ENCODE measurements around the gene MYRF.

MYRF gene

GRCh38 chr11:61752117-61752924 lies at the start of gene MYRF:
Gene MYRF (plus strand): TSS chr11:61752636. CDS start chr11:61752745, 109 bp downstream.
- Histone ChIP-seq H3K4me3 (peak within 1 kb of the TSS in 3 of 7 experiments; percentile 8 to 37 (median 13)), H3K27ac (no peak within 1 kb of the TSS)

DNA sequence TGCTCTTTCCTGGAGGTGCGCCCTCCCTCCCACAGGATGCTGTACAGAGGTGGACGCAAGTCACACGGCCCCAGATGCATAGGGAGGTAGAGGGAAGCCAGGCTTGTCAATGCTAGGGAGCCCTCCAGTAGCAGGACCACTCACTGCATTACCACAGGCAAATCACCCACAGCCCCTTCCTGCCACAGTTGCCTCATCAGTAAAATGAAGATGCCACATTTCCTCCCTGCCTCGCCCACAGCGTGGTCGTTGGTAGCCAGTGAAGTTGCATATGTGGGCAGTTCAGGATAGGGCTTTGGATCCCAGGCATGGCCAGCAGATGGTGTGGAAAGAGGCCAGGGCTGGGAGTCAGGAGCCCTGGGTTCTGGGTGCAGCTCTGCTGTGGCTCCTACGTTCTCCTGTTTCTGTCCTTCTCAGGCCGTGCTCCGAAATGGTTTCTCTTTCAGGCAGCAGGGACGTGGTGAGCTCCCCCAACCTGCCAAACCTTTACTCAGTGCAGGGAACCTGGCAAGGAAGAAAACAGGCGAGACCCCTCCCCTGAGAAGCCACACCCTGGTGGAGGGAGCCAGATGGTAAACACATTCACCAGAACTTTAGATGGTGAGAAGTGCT lies 49.6 kb upstream of the MYRF start:
- Histone ChIP-seq H3K4me3 (no peak overlapping the region), H3K27ac (no peak overlapping the region)

- H3K27ac ChIP-seq = no peak overlapping the region
- no peak overlapping the region for H3K4me3 ChIP-seq
Observed at GRCh38 chr11:61704838-61705237, 47.6 kb upstream of the MYRF start.

DNA sequence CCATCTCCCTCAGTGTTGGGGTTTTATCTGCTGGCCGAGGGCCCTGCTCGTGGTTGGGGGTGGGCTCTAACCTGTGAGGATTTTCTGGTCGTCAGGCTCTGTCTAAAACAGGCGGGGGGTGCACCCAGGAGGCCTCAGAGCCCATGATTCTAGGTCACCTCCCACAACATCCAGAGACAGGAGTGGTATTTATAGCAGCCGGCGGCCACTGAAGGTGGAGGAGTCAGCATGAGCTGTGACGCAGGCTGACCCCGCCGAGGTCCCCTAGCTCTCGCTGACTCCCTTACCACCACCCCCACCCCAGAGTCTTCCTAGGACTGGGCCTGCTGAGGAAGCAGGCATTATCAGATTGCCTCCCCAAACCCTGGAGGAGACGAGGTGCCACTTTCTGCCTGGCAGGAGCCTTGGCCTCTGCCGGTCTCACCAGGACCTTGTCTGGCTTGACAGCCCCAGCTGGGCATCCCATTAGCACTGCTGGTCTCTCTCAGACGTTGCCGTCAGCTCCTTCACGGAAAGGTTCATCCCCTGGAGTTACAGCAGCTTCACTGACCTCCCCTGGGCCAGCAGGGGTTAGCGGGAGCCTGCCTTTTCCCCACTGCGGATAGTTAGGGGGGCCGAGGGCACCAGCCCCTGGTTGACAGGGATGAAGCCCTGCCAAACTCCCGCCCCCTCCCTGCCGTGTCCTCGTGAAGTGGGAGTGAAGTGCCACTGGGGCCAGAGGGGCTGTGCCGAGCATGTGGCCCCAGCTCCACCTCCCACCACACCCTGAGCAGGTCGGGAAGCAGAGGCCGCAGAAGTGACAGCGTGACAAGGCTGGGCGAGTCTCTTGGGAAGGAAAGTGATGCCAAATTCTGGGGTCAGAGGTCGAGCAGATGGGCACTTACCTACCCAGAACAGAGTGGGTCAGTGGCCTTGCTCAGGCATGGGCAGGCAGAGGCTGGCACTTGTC lies 45.7 kb upstream of the MYRF start:
- Histone ChIP-seq H3K27ac (no peak overlapping the region), H3K4me3 (no peak overlapping the region)

- Histone ChIP-seq H3K27ac (no peak overlapping the region), H3K4me3 (no peak overlapping the region)
Observed at GRCh38 chr11:61707574-61707973, 44.9 kb upstream of the MYRF start.

- H3K27ac ChIP-seq = no peak overlapping the region
- no peak overlapping the region for H3K4me3 ChIP-seq
Observed at GRCh38 chr11:61709110-61709509, 43.3 kb upstream of the MYRF start.

GRCh38 chr11:61709572-61709971 lies 42.9 kb upstream of the MYRF start:
- no peak overlapping the region for H3K27ac ChIP-seq

GRCh38 chr11:61710019-61710418 lies 42.4 kb upstream of the MYRF start:
- H3K4me3 ChIP-seq = no peak overlapping the region
- H3K27ac ChIP-seq = no peak overlapping the region

More at GRCh38 chr11:61709572-61709971, 42.9 kb upstream of the MYRF start:
- no peak overlapping the region for H3K4me3 ChIP-seq

- no peak overlapping the region for H3K4me3 ChIP-seq
Observed at GRCh38 chr11:61711037-61711436, 41.4 kb upstream of the MYRF start.

GRCh38 chr11:61711498-61711897 lies 40.9 kb upstream of the MYRF start:
- peak overlapping the region in 3 of 21 experiments; percentile 11 to 54 (median 18) for H3K27ac ChIP-seq
- no peak overlapping the region for H3K4me3 ChIP-seq

More at GRCh38 chr11:61711037-61711436, 41.4 kb upstream of the MYRF start:
- peak overlapping the region in 3 of 21 experiments; percentile 11 to 54 (median 19) for H3K27ac ChIP-seq

- Histone ChIP-seq H3K4me3 (no peak overlapping the region), H3K27ac (no peak overlapping the region)
Observed at GRCh38 chr11:61712314-61712713, 40.1 kb upstream of the MYRF start.

DNA sequence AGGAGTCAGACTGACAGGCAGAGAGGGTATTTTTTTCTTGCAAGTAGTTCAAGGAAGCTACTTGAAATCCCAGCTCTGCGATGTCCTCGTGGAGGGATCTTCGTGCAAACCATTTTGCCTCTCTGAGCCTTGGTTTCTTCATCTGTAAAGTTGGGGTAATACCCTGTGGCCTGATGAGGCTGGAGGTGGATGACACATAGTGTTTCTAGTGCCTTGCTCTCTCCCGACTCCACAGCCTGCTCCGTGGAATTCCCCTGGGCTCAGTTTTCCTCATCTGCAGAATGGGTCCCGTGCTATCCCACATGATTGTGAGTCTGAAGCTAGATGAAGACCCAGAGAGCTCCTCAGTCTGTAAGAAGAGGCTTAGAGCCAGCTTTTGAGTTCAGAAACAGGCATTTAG lies 39.6 kb upstream of the MYRF start:
- Histone ChIP-seq H3K4me3 (no peak overlapping the region), H3K27ac (no peak overlapping the region)

DNA sequence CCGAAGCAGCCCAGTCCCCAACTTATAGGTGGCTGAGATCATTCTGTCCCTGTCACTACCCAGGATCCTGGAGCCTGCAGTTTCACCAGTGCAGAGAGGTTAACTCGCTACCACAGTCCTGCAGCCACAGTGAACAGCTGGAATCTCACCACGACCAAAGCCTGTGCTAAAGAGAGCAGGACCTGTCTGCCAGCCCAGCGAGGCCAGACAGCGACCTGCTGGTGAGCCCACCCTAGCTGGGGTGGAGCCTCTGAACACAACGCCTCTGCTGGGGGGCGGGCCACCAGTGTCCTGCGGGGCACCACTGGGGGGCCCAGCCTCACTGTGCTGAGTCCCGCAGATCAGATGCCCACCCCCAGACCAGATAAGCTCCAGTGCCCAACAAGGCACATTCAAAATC lies 39.0 kb upstream of the MYRF start:
- no peak overlapping the region for H3K4me3 ChIP-seq
- H3K27ac ChIP-seq = no peak overlapping the region

- Histone ChIP-seq H3K4me3 (no peak overlapping the region), H3K27ac (no peak overlapping the region)
Observed at GRCh38 chr11:61713906-61714305, 38.5 kb upstream of the MYRF start.

DNA sequence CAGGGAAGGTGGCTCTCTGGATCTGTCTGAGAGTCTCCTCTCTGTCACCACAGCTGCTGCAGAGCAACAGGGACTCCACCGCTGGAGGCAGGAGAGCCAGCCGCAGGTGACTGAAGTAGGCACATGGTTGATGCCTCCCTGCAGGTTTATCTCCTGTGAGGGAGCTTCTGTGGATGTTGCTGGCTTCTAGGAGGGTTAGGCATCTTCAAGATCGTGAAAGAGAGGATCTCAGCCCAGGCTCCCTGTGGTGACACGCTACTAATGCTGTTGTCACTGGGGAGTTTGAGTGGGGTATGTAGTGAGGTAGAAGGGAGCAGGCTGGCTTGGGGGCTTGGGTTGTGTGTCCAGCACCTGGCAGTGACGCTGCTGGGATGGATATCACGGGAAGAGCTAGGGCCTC lies 38.1 kb upstream of the MYRF start:
- Histone ChIP-seq H3K27ac (no peak overlapping the region), H3K4me3 (no peak overlapping the region)

DNA sequence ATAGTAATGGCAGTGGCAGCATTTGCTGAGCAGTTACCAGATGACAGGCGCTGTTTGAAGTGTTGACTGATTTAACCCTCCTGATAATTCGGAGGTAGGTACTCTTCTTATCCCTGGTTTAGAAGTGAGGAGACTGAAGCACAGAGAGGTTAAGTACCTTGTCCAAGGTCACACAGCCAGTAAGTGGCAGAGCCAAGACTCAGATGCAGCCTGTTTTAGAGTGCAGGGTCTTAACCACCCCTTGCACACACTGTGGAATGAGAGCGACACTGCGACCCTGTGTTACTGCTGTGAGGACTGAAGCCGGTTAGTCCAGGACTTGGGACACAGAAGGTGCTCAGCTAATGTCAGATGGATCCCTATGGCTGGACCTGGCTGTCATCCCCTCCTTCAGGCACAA lies 37.5 kb upstream of the MYRF start:
- H3K27ac ChIP-seq = no peak overlapping the region
- no peak overlapping the region for H3K4me3 ChIP-seq

DNA sequence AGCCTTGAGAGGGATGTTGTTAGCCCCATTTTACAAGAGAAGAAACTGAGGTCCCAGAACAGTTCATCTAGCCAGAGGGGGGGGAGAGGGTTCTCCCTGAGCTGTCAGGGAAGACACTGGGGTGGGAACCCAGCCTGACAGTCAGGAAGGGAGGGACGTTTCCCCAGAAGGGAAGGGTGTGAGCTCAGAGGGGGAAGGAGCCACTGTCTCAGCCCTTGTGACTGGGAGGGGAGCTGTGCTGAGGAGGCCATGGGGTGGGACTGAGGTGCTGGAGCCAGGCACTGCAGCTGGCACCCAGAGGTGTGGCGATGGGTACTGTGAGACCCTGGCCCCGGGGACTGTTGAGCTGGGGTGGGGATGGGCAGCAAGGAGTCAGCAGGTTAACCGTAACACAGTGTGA lies 36.6 kb upstream of the MYRF start:
- H3K4me3 ChIP-seq = no peak overlapping the region
- no peak overlapping the region for H3K27ac ChIP-seq

DNA sequence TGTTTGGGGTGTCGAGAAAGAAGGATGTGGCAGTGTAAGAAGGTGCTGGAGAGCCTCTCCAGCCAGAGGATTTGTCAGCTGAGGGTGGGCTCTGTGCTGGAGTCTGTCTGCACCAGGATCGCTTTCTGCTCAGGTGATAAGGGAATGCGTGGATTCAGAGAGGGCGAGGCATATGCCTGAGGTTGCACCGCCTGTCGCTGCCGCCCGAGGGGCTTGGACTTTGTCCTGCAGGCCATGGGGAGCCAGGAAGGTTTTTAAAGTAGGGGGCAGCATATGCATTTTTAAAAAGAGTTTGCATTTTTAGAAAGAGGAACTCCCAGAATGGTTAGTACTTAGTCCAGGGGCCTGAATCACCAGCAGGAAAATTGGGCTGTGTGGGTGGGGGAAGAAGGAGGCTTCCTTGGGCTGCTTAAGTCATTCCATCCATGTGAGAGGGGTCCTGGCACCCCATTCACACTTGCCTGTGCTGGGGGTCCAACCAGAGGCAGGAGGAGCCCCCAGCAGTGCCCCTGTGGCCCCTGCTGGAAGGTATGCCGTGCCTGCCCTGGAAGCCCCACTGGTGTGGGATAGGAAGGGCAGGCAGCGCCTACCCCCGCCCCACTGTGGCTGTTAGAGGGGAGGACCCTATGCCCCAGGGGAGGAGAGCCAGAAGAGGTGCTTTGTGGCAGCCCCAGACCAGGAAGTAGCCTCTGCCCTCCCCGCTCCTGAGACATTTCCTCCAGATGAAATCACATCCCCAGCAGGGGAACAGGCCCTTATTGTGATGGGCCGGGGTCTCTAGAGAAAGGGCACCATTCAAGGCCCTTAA lies 35.8 kb upstream of the MYRF start:
- H3K27ac ChIP-seq = peak overlapping the region in 1 of 21 experiments; percentile 43

DNA sequence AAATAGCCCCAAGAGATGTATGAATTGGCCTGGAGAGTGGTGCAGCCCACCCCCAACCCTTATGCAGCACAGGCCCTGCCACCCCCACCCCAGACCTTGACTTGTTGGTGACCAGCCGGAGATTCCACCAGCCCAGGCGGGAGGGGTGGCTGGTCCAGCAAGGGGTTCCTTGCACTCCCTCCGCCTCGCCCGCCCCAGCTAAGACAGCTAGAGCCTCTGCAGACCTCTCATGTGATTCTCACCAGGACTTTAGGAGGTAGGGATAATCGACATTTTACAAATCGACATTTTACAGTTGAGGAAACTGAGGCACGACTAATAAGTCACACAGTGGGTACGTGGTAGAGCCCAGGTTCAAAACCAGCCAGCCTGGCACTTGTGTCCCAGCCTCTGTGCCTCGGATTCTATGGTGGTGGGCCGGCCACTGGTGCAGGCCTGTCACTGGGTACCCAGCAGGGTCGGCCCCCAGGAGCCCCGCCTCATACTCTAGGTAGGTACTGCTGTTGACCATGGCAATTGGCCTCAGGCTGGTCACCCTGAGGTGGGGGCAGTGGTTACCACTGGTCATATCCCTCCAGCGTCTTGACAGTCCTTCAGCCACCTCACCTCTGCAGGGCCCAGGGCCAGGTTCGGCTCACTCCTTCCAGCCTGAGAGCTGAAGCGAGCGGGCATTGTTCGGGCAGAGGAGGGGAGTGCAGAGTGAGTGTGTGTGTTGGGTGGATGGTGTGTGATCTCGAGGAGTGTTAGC lies 35.0 kb upstream of the MYRF start:
- Histone ChIP-seq H3K4me3 (no peak overlapping the region), H3K27ac (peak overlapping the region in 4 of 21 experiments; percentile 34 to 78 (median 56))

More for the DNA sequence above, 35.8 kb upstream of the MYRF start:
- H3K4me3 ChIP-seq = no peak overlapping the region
